PC-9 (cell line): Measurements from ENCODE around the gene SLC8A2.

Source experiments
- EZH2 ChIP-seq: fragments of 200-600 bp; sonication (generic); IDR thresholded peaks from 2 replicates; pipeline ENCODE4 v1.8.0; 2017; ENCODE audit warnings: antibody characterized with exemption, low read depth
- TF ChIP-seq, protein P1 (sequence below): fragments of 200-600 bp; sonication (generic); conservative IDR thresholded peaks from 2 replicates; pipeline ENCODE4 v1.6.1; 2017; ENCODE audit warnings: mixed run types, antibody characterized with exemption, mild to moderate bottlenecking, moderate library complexity

GRCh38 chr19:47445937-47446402, 25.7 kb downstream of the SLC8A2 start:
- TF ChIP-seq, protein P1, sequence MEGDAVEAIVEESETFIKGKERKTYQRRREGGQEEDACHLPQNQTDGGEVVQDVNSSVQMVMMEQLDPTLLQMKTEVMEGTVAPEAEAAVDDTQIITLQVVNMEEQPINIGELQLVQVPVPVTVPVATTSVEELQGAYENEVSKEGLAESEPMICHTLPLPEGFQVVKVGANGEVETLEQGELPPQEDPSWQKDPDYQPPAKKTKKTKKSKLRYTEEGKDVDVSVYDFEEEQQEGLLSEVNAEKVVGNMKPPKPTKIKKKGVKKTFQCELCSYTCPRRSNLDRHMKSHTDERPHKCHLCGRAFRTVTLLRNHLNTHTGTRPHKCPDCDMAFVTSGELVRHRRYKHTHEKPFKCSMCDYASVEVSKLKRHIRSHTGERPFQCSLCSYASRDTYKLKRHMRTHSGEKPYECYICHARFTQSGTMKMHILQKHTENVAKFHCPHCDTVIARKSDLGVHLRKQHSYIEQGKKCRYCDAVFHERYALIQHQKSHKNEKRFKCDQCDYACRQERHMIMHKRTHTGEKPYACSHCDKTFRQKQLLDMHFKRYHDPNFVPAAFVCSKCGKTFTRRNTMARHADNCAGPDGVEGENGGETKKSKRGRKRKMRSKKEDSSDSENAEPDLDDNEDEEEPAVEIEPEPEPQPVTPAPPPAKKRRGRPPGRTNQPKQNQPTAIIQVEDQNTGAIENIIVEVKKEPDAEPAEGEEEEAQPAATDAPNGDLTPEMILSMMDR: no peak
- no peak for TF ChIP-seq EZH2
